ENCODE results near the gene KANK2. TPM values are rescaled to one million over a fixed set of nuclear protein-coding genes. Genes with fewer than 3 reads are reported as not detected.

Gene KANK2
- total RNA-seq, 1 experiment from 2014 or later: 0.19 TPM

- Histone ChIP-seq H3K27ac (ENCODE audit: low read length) (no peak overlapping the region), H3K4me3 (ENCODE audit: low read length) (no peak overlapping the region), H3K4me2 (ENCODE audit: low read depth, low read length, poor library complexity, severe bottlenecking) (no peak overlapping the region), H3K79me2 (ENCODE audit: low read length) (no peaks in the 10 kb centered on the region), H3K9me2 (replicated peaks; ENCODE audit: insufficient read depth, low read length) (no peaks in the 10 kb centered on the region), H3K4me1 (ENCODE audit: low read length) (peaks cover 10% of the 10 kb centered on the region), H4K20me1 (ENCODE audit: insufficient read depth, low read depth, low read length) (no peaks in the 10 kb centered on the region), H2AFZ (ENCODE audit: low read length) (no peak overlapping the region), H3K36me3 (ENCODE audit: insufficient read depth, low read length) (no peaks in the 10 kb centered on the region), H3K9me3 (ENCODE audit: low read length) (no peaks in the 10 kb centered on the region), H3K9ac (ENCODE audit: low read length) (no peak overlapping the region), H3K27me3 (ENCODE audit: low read length) (no peaks in the 10 kb centered on the region)
- no peak for DNase-seq
Measured at GRCh38 chr19:11176466-11177193, 20.7 kb downstream of the KANK2 start.

- no peaks in the 10 kb centered on the region for H3K9me3 ChIP-seq (ENCODE audit: low read length)
- no peaks in the 10 kb centered on the region for H3K36me3 ChIP-seq (ENCODE audit: insufficient read depth, low read length)
- no peaks in the 10 kb centered on the region for H3K9me2 ChIP-seq (replicated peaks; ENCODE audit: insufficient read depth, low read length)
- peaks cover 10% of the 10 kb centered on the region for H3K4me1 ChIP-seq (ENCODE audit: low read length)
- no peak overlapping the region for H2AFZ ChIP-seq (ENCODE audit: low read length)
- no peak overlapping the region for H3K9ac ChIP-seq (ENCODE audit: low read length)
- no peak for DNase-seq
- no peak overlapping the region for H3K27ac ChIP-seq (ENCODE audit: low read length)
- H3K27me3 ChIP-seq (ENCODE audit: low read length): no peaks in the 10 kb centered on the region
- no peak overlapping the region for H3K4me2 ChIP-seq (ENCODE audit: low read depth, low read length, poor library complexity, severe bottlenecking)
- no peaks in the 10 kb centered on the region for H4K20me1 ChIP-seq (ENCODE audit: insufficient read depth, low read depth, low read length)
- no peaks in the 10 kb centered on the region for H3K79me2 ChIP-seq (ENCODE audit: low read length)
- no peak overlapping the region for H3K4me3 ChIP-seq (ENCODE audit: low read length)
Measured at GRCh38 chr19:11175920-11176319, 21.4 kb downstream of the KANK2 start.

- Histone ChIP-seq H3K36me3 (ENCODE audit: insufficient read depth, low read length) (no peaks in the 10 kb centered on the region), H3K27ac (ENCODE audit: low read length) (no peak overlapping the region), H3K4me2 (ENCODE audit: low read depth, low read length, poor library complexity, severe bottlenecking) (no peak overlapping the region), H3K79me2 (ENCODE audit: low read length) (no peaks in the 10 kb centered on the region), H3K9me2 (replicated peaks; ENCODE audit: insufficient read depth, low read length) (no peaks in the 10 kb centered on the region), H4K20me1 (ENCODE audit: insufficient read depth, low read depth, low read length) (no peaks in the 10 kb centered on the region), H3K9me3 (ENCODE audit: low read length) (no peaks in the 10 kb centered on the region), H3K4me3 (ENCODE audit: low read length) (no peak overlapping the region), H3K9ac (ENCODE audit: low read length) (no peak overlapping the region), H3K4me1 (ENCODE audit: low read length) (no peaks in the 10 kb centered on the region), H2AFZ (ENCODE audit: low read length) (no peak overlapping the region), H3K27me3 (ENCODE audit: low read length) (no peaks in the 10 kb centered on the region)
- DNase-seq: no peak
Measured at GRCh38 chr19:11174336-11174735, 23.0 kb downstream of the KANK2 start.

- no peaks in the 10 kb centered on the region for H3K36me3 ChIP-seq (ENCODE audit: insufficient read depth, low read length)
- H3K4me2 ChIP-seq (ENCODE audit: low read depth, low read length, poor library complexity, severe bottlenecking): no peak overlapping the region
- H3K27me3 ChIP-seq (ENCODE audit: low read length): no peaks in the 10 kb centered on the region
- H3K9me2 ChIP-seq (replicated peaks; ENCODE audit: insufficient read depth, low read length): no peaks in the 10 kb centered on the region
- no peak overlapping the region for H3K27ac ChIP-seq (ENCODE audit: low read length)
- H2AFZ ChIP-seq (ENCODE audit: low read length): no peak overlapping the region
- H3K9ac ChIP-seq (ENCODE audit: low read length): no peak overlapping the region
- no peak overlapping the region for H3K4me3 ChIP-seq (ENCODE audit: low read length)
- H3K4me1 ChIP-seq (ENCODE audit: low read length): no peaks in the 10 kb centered on the region
- DNase-seq: no peak
- no peaks in the 10 kb centered on the region for H3K79me2 ChIP-seq (ENCODE audit: low read length)
- no peaks in the 10 kb centered on the region for H3K9me3 ChIP-seq (ENCODE audit: low read length)
- no peaks in the 10 kb centered on the region for H4K20me1 ChIP-seq (ENCODE audit: insufficient read depth, low read depth, low read length)
Measured at GRCh38 chr19:11173516-11174155, 23.7 kb downstream of the KANK2 start.

- Histone ChIP-seq H3K4me1 (ENCODE audit: low read length) (no peaks in the 10 kb centered on the region), H3K27ac (ENCODE audit: low read length) (no peak overlapping the region), H3K79me2 (ENCODE audit: low read length) (no peaks in the 10 kb centered on the region), H3K9me2 (replicated peaks; ENCODE audit: insufficient read depth, low read length) (no peaks in the 10 kb centered on the region), H2AFZ (ENCODE audit: low read length) (no peak overlapping the region), H3K4me3 (ENCODE audit: low read length) (no peak overlapping the region), H3K9ac (ENCODE audit: low read length) (no peak overlapping the region), H3K4me2 (ENCODE audit: low read depth, low read length, poor library complexity, severe bottlenecking) (no peak overlapping the region), H3K9me3 (ENCODE audit: low read length) (no peaks in the 10 kb centered on the region), H3K36me3 (ENCODE audit: insufficient read depth, low read length) (no peaks in the 10 kb centered on the region), H4K20me1 (ENCODE audit: insufficient read depth, low read depth, low read length) (no peaks in the 10 kb centered on the region), H3K27me3 (ENCODE audit: low read length) (no peaks in the 10 kb centered on the region)
- no peak for DNase-seq
Measured at GRCh38 chr19:11172576-11172975, 24.8 kb downstream of the KANK2 start.

- H3K36me3 ChIP-seq (ENCODE audit: insufficient read depth, low read length): no peaks in the 10 kb centered on the region
- no peaks in the 10 kb centered on the region for H3K4me1 ChIP-seq (ENCODE audit: low read length)
- H3K27me3 ChIP-seq (ENCODE audit: low read length): no peaks in the 10 kb centered on the region
- H3K9ac ChIP-seq (ENCODE audit: low read length): no peak overlapping the region
- no peaks in the 10 kb centered on the region for H3K9me2 ChIP-seq (replicated peaks; ENCODE audit: insufficient read depth, low read length)
- no peaks in the 10 kb centered on the region for H3K9me3 ChIP-seq (ENCODE audit: low read length)
- no peak overlapping the region for H3K27ac ChIP-seq (ENCODE audit: low read length)
- no peak overlapping the region for H2AFZ ChIP-seq (ENCODE audit: low read length)
- no peaks in the 10 kb centered on the region for H4K20me1 ChIP-seq (ENCODE audit: insufficient read depth, low read depth, low read length)
- H3K79me2 ChIP-seq (ENCODE audit: low read length): no peaks in the 10 kb centered on the region
- no peak for DNase-seq
- no peak overlapping the region for H3K4me2 ChIP-seq (ENCODE audit: low read depth, low read length, poor library complexity, severe bottlenecking)
- H3K4me3 ChIP-seq (ENCODE audit: low read length): no peak overlapping the region
Measured at GRCh38 chr19:11171144-11171543, 26.2 kb downstream of the KANK2 start.

- no peak overlapping the region for H3K4me3 ChIP-seq (ENCODE audit: low read length)
- H3K9me2 ChIP-seq (replicated peaks; ENCODE audit: insufficient read depth, low read length): no peaks in the 10 kb centered on the region
- H3K27ac ChIP-seq (ENCODE audit: low read length): no peak overlapping the region
- no peaks in the 10 kb centered on the region for H4K20me1 ChIP-seq (ENCODE audit: insufficient read depth, low read depth, low read length)
- no peak overlapping the region for H3K9ac ChIP-seq (ENCODE audit: low read length)
- H3K9me3 ChIP-seq (ENCODE audit: low read length): no peaks in the 10 kb centered on the region
- H3K4me2 ChIP-seq (ENCODE audit: low read depth, low read length, poor library complexity, severe bottlenecking): no peak overlapping the region
- H3K27me3 ChIP-seq (ENCODE audit: low read length): no peaks in the 10 kb centered on the region
- no peaks in the 10 kb centered on the region for H3K36me3 ChIP-seq (ENCODE audit: insufficient read depth, low read length)
- no peaks in the 10 kb centered on the region for H3K79me2 ChIP-seq (ENCODE audit: low read length)
- no peaks in the 10 kb centered on the region for H3K4me1 ChIP-seq (ENCODE audit: low read length)
- H2AFZ ChIP-seq (ENCODE audit: low read length): no peak overlapping the region
- no peak for DNase-seq
Measured at GRCh38 chr19:11169896-11170678, 27.3 kb downstream of the KANK2 start.

GRCh38 chr19:11168568-11168967 lies 28.8 kb downstream of the KANK2 start:
- H3K4me3 ChIP-seq (ENCODE audit: low read length): no peak overlapping the region
- H3K27ac ChIP-seq (ENCODE audit: low read length): no peak overlapping the region
- DNase-seq: no peak
- no peaks in the 10 kb centered on the region for H3K79me2 ChIP-seq (ENCODE audit: low read length)
- no peaks in the 10 kb centered on the region for H3K9me3 ChIP-seq (ENCODE audit: low read length)
- H3K4me2 ChIP-seq (ENCODE audit: low read depth, low read length, poor library complexity, severe bottlenecking): no peak overlapping the region
- H3K36me3 ChIP-seq (ENCODE audit: insufficient read depth, low read length): no peaks in the 10 kb centered on the region
- no peaks in the 10 kb centered on the region for H3K4me1 ChIP-seq (ENCODE audit: low read length)
- no peaks in the 10 kb centered on the region for H3K27me3 ChIP-seq (ENCODE audit: low read length)
- H2AFZ ChIP-seq (ENCODE audit: low read length): no peak overlapping the region
- no peak overlapping the region for H3K9ac ChIP-seq (ENCODE audit: low read length)
- no peaks in the 10 kb centered on the region for H4K20me1 ChIP-seq (ENCODE audit: insufficient read depth, low read depth, low read length)
- H3K9me2 ChIP-seq (replicated peaks; ENCODE audit: insufficient read depth, low read length): no peaks in the 10 kb centered on the region

All from Karpas-422 (cell line).